Peyer's patch (tissue), 4 donors: ENCODE data around the gene STK32B.

ENCODE experiments used
- CTCF ChIP-seq, 6 experiments: fragments of 450-650 bp in 4 of 6; fragments of 200-600 bp in 2 of 6; sonication (generic) in 1 of 6; IDR thresholded peaks; one replicate each; pipeline ENCODE4 v1.5.1; 2017 to 2019; ENCODE audit warnings: antibody characterized with exemption in 6 of 6, mild to moderate bottlenecking in 3 of 6, moderate library complexity in 1 of 6
- POLR2A ChIP-seq, 2 donors: fragments of 450-650 bp; IDR thresholded peaks; one replicate each; pipeline ENCODE4 v1.5.1; 2017; ENCODE audit warnings: antibody characterized with exemption in 2 of 2, mild to moderate bottlenecking in 2 of 2, moderate library complexity in 2 of 2

GRCh38 chr4:5039800-5040199, 11.5 kb upstream of the STK32B start:
- TF ChIP-seq CTCF (IDR thresholded peaks at IDR 0.05) = no peak
- TF ChIP-seq POLR2A (IDR thresholded peaks at IDR 0.05) = no peak
